GM21576 (cell line): ENCODE results near the gene THOP1.

Experiments
- ATAC-seq: cut with Tn5 transposase; IDR thresholded peaks from one replicate; pipeline ENCODE4 v1.9.1; 2021; ENCODE audit warnings: mild to moderate bottlenecking, moderate library complexity; ENCODE audit not compliant: unreplicated experiment

Gene THOP1

DNA sequence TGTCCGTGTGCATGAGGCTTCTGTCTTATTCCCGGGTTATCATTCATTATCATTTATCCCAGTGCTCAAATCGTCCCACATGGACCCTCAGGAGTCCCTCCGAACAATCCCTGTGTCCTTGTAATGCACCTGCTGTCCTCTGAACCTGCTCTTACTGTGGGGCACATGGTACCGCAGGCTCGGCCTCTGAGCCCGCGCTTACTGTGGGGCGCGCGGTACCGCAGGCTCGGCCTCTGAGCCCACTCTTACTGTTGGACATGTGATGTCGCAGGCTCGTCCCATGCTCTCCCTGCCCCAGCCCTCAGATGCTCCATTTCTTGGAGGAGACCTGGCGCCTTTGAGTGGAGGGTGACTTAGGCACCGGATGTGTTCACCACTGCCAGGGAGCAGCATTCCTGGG, 17.5 kb downstream of the THOP1 start:
- ATAC-seq: no peak

DNA sequence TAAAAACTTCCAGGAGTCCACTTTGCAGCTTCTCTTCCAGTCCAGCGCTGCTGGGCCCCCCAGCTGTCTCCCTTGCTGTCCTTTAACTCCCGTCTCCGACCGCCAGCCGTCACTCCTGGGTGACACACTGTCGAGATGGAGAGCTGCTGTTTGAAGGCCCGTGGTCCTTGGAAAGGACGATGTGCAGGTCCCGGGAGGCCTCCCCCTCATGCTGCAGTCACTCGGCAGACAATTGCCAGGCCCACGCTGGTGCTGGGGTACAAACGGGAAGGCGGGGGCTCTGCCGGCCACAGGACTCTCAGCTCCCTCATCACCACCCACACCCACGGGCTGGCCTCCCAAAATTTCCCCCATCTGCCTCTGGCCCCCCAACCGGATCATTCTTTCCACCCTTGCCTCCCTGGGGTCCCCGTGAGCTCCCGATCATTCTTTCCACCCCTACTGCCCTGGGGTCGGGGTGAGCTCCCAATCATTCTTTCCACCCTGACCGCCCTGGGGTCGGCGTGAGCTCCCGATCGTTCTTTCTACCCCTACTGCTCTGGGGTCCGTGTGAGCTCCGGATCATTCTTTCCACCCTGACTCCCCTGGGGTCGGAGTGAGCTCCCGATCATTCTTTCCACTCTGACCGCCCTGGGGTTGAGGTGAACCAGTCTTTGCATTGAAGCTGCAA, 18.3 kb downstream of the THOP1 start:
- no peak for ATAC-seq

DNA sequence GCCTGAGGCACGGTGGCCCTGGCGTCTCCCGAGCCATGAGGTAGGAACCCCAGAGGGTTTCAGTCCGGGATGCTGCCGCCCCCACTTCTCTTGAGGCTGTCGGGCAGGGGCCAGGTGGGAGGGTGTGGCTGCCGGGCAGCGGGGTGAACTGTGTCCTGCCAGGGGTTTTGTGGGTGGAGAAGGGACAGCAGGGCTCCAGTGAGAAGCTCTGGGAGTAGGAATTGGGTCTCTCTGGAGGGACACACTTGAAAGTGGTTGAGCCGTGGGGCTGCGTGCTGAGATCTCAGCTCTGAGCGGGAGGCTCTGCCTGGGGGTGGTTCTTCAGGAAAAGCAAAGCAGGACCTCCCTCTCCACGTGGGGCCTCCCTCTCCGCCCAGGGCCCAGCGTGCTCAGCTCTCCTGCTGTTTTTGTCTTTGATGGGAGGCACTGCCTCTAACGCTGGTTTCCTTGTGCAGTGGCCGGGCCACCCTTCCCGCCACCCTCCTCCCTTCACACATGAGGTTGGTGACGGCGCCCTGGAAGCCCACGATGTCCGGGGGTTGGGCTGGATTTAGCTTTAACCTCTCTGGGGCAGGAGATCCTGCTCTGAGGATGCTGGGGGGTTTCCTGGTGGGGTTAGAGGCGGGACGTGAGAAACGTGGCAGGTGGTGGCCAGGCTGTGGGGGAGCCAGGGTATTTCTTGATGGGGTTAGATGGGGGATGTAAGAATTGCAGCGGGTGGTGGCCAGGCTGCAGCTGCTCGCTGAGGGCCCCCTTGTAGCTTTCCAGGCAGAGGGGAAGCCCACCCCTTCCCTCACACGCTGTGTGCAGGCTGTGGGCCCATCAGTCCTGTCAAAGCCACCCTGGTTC, 19.1 kb downstream of the THOP1 start:
- no peak for ATAC-seq

DNA sequence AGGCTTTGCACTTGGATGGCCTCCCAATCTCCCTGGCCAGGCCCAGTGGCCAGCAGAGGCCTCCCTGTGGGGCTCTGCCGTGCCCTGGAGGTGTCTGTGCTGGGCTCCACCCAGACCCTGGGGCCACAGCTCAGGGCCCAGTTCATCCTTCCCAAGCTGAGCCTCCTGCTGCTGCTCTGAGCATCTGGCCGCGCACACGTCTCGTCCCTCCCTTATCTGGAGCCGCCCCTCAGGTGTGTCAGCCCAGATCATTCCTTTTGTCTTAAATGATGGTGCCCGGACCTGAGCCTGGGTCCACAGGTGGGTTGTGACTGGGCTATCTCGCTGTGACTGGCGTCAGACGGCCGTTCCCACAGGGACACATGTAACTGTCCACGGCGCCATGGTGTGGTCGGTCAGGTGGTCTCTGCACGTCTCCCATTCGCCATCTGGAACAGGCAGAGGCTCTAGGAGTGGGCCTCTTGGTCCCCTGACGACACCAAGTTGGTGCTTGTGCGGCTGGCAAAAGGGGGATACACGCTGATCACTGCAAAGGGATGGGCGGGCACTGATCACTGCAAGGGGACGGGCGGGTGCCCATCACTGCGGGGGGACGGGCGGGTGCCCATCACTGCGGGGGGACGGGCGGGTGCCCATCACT, 20.1 kb downstream of the THOP1 start:
- no peak for ATAC-seq

DNA sequence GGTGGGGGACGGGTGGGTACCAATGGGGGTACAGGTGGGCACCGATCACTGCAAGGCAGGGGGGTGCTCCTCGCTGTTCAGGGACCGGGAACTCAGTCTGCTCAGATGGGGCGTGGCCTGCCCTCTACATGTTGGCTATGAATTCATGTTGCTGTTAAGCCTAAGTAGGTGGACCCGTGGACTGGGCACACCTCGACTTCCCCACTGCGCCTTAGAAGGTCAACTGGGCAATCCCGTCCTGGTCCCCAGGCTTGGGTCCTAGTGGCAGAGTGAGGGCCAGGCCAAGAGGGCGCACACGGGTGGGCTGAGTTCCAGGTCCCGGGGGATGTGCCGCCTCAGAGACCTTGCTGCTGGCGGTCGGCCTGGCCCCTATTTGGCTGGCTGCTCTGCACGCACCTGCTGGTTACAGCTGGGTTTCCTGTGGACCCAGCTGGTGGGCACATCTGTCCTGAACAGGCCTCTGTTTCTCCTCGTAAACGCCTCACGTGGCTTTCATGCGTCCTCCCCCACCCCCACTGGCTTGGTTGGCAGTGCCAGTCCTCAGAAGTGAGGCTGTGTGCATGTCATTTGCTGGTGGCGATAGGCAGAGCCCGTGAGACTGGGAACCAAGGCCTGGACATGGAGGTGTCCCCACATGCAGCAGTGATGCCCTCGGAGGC, 20.8 kb downstream of the THOP1 start:
- ATAC-seq: no peak

DNA sequence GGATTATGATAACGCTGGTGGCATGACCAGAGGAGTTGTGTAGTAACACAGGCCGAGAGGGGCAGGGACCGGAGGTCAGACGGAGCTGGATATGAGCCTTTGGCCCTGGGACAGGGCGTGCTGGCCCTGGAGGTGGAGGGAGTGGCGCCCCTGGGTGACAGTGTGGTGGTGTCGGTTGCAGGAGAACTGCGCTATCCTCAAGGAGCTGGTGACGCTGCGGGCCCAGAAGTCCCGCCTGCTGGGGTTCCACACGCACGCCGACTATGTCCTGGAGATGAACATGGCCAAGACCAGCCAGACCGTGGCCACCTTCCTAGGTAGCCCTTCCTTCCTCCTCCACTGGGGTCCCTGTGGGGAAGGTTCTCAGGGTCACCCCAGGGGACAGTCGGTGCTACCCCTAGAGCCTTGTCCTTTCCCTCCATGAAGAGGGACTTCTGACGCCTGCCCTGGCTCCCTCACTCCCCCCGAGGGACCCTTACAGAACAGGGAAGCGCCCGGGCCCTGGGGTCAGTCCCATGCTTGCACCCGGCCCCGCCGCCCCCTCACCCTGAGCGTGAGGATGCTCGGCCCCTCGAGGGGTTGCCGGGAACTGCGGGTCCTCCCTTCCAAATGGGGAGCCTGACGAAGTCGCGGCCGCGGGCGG, 21.6 kb downstream of the THOP1 start:
- ATAC-seq: no peak

DNA sequence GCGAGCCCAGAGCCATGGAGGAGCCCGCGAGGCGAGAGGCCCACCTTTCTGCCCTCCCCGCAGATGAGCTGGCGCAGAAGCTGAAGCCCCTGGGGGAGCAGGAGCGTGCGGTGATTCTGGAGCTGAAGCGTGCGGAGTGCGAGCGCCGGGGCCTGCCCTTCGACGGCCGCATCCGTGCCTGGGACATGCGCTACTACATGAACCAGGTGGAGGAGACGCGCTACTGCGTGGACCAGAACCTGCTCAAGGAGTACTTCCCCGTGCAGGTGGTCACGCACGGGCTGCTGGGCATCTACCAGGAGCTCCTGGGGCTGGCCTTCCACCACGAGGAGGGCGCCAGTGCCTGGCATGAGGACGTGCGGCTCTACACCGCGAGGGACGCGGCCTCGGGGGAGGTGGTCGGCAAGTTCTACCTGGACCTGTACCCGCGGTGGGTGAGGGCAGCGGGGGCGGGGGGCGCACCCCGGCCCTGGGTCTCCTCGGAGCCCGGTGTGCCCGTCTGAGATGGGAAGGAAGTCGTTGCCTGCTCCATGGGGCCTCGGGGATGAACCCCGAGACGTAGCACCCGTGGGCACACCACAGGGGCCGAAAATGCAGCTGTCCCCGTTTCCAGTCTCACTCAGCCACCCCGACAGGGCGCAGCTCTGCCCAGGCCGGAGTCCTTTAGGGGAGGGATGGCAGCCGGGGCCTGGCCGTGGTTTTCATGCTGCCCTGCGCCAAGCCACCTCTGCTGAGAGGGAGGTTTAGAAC, 22.3 kb downstream of the THOP1 start:
- ATAC-seq: no peak

DNA sequence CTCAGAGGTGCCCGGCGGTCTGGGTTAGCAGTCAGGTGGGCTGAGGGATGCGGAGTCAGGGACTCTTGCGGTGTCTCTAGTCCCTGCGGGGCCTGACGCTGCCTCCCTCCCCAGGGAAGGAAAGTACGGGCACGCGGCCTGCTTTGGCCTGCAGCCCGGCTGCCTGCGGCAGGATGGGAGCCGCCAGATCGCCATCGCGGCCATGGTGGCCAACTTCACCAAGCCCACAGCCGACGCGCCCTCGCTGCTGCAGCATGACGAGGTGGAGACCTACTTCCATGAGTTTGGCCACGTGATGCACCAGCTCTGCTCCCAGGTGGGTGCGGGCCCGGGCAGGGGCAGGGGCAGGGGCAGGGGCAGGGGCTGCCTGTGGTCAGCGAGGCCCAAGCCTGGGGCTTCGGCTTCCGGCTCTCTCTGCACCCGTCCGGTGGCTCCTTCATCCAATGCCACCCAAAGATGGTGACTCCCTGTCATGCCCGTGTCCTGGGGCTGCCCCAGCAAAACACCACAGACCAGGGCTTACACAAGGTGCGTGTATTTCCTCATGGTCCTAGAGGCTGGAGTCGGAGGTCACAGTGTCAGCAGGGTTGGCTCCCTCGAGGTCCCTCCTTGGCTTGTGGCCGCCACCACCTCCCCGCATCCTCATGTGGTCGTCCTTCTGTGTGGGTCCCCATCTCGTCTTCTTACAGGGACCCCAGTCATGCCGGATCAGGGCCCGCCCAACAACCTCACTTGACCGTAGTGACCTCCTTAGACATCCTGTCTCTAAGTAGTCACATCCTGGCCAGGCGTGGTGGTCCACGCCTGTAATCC, 23.0 kb downstream of the THOP1 start:
- no peak for ATAC-seq

DNA sequence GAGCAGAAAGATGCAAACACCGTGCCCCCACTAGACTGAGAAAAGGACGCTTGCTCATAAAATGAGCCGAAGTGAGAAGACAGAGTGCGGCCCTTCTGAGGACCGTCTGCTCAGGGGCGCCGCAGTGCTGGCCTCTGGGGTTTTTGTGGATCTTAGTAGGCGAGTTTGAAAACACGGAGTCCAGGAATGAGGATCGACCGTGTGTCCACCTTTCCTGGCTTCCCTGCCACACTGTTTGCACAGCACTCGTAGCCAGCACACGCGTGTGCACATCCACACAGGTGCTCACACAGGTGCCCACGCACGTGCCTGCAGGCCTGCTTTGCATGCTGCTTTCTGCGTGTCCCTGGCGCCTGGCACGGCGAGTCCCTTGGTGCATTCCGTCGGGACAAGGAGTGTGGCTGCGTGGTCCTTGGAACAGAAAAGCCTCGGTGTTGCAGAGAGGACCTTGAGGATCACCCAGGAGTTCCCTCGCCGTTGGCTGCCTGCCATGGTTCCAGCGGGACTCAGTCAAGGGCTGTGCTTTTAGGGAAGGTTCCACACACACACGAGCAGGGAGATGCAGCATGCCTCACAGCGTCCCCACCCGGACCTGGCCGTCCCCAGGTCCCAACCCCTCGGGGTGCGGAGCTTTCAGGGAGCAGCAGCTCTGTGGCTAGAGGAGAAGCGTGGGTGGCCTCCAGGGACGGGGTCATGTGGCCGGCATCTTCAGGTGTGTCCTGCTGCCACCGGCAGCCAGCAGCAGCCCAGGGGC, 24.3 kb downstream of the THOP1 start:
- no peak for ATAC-seq

DNA sequence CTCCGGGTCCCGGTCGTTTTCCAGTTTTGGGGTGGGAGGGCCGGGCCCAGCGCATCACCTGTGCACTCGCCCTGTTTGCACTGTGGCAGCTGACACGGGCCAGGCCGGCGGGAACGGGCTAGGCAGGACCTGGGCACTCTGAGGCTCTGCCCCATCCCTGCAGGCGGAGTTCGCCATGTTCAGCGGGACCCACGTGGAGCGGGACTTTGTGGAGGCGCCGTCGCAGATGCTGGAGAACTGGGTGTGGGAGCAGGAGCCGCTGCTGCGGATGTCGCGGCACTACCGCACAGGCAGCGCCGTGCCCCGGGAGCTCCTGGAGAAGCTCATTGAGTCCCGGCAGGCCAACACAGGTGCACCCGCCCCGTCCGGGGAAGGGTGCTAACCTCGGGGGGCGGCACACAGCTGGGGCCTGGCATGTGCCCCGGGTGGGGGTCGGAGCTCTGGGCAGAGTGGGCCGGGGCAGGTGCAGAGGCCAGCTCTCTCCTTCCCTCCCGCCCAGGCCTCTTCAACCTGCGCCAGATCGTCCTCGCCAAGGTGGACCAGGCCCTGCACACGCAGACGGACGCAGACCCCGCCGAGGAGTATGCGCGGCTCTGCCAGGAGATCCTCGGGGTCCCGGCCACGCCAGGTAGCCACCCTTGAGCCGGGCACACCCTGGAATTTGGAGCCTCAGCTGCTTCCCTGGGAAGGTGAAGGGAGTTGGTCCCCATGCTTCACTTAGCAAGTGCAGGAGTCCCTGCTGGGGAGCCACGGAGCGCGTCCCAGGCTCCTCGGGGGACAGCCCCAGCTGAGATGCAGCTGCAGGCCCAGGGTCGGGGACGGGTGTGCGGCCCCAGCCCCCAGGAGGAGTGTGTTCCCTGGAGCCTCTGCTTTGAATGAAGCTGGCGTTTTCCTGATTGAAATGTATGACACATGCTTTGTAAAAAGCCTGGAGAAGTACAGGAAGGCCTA, 25.1 kb downstream of the THOP1 start:
- ATAC-seq: no peak

DNA sequence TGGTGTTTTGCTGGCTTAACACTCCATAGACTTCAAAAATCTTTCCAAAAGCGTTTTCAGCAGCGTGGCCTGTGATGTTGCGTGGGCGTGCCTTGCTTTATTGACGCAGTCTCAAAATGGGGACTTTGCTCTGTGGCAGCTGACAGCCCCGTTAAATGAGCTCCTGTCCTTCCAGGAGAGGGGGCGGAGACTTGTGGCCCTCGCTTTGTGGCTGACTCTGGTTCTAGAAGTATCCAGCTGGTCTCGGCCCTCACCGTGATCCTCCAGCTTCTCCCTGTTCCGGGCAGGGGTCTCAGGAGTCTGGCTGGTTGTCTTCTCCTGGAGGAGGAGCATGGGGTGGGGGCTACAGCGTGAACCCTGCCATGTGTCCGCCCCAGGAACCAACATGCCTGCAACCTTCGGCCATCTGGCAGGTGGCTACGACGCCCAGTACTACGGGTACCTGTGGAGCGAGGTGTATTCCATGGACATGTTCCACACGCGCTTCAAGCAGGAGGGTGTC, 26.0 kb downstream of the THOP1 start:
- no peak for ATAC-seq

DNA sequence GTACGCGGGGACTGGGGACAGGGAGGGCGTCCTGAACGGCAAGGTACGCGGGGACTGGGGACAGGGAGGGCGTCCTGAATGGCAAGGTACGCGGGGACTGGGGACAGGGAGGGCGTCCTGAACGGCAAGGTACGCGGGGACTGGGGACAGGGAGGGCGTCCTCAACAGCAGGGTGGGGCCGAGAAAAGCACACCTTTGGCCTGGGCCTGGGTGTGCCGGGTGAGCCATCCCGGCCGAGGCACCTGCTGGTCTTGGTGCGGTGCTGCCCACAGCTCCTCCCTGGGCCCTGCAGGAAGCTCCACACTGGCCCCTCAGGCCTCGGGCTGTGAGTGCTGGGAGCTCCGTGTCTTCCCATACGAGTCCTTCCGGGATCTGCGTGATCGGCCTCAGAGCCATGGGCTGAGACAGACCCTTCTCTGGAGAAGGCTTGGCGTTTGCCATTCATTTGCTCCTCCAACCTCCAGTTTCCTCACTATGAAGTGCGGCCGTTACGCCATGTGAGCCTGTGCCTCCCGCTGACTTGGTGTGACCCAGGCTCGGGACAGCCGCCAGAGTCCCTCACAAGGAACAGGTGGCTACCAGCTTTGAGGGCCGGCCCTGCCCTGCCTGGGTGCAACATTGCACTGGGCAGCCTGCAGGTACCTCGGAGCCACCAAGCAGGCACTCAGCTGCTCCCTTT, 26.6 kb downstream of the THOP1 start:
- no peak for ATAC-seq

DNA sequence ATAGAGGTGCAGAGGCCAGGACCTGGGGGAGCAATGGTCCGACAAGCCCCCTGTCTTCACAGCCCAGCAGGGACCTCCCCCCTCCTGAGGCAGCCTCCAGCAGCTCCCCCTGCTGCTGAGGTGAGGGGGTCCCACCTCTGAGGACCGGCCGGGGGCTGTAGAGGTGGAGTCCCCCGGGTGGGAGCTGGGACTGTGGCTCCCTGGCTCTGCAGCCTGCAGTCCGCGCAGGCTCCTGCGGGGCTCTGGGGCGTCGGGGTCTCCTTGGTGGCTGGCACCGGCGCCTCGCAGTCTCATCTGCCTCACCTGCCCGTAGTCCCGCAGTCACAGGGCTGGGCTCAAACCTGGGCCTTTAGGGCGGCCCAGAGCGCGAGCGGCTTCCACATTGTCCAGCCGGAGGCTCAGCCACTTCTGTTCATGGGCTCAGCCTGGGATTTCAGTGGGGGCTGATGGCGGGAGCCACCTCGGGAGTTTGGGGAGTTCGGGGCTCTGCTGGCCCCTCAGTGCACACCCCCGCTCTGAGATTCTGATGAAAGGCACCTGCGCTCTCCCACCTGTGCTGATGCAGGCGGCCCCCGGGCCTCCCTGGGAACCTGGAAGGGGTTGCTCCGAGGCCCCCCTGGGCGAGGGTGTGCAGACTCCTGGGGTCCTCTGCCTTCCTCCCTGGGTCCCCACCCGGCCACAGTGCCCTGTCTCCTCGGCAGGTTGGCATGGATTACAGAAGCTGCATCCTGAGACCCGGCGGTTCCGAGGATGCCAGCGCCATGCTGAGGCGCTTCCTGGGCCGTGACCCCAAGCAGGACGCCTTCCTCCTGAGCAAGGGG, 27.3 kb downstream of the THOP1 start:
- no peak for ATAC-seq

DNA sequence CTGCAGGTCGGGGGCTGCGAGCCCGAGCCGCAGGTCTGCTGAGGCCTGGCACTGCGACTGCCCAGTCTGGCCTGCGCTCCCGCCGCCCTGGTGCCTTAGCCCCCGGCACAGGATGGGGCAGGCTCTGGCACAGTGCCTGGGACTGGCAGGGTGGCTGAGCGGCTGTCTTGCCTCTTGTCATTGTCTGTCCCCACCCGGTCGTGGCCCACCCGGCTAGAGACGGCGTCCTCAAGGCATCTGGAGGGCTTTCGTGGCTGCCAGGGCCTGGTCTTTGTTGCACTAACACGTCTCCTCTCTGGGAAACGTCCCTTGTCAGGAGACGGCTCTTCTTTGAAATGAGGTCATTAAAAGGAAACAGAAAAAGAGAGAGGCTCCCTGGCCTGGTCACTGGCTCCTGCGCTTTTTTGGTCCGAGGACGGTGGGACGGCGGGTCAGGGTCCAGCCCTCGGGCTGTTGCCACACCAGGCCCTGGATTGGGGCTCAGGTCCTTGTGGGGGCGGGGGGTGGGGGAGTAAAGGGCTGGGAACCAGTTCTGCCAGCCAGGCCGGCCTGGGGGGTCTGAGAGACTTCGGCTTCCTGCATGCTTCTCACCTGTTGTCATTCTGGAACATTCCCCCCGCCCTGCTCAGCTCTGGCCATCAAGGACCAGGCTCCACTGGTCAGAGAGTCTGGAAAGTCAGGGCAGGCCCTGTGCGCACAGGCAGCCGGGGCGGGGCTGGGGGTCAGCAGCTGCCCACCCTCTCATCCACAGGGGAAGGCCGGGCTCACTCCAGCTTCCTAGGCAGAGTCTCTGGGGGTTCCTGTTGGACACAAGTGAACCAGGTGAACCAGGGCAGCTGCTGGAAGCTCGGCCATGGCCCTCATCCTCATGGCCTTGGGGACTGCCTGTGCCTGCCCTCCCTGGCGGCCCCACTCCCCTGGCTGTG, 28.2 kb downstream of the THOP1 start:
- no peak for ATAC-seq

DNA sequence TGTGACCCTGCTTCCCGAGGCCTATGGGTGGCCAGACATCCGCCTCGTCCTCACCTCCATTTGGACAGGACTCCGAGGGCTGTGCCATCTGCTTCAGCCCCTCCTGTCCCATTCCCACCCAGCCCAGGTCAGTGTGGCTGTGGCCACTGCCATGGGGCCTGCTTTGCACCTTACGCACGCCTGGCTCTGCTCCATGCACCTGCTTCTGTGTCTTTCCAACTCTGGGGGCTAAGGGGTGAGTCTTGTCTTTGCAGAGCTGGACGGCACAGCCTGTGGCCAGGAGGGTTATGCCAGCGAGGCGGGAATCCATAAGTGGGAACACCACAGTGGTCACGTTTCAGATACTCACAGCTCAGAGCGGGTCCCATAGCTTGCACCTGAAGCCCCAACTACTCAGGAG, 29.1 kb downstream of the THOP1 start:
- no peak for ATAC-seq
